Measurements from ENCODE around the gene GPC3. TPM values are rescaled to one million over a fixed set of nuclear protein-coding genes. Genes with fewer than 3 reads are reported as not detected.

GPC3 gene
- total RNA-seq, 1 experiment from 2014 or later, result 233 TPM

- Mint-ChIP-seq H3K9me3 (ENCODE audit: unreplicated experiment) (no peaks in the 10 kb centered on the region), H3K4me3 (ENCODE audit: unreplicated experiment) (no peak overlapping the region), H3K4me1 (ENCODE audit: low read depth, unreplicated experiment) (no peaks in the 10 kb centered on the region), H3K27me3 (ENCODE audit: insufficient read depth, unreplicated experiment) (peaks cover 2% of the 10 kb centered on the region), H3K36me3 (ENCODE audit: insufficient read depth, unreplicated experiment) (no peaks in the 10 kb centered on the region), H3K27ac (ENCODE audit: unreplicated experiment) (no peak overlapping the region)
- no peak overlapping the region for H3K4me3 ChIP-seq (ENCODE audit: low read depth, low read length)
- H3K9me3 ChIP-seq, result no peaks in the 10 kb centered on the region
- ChIA-PET CTCF (no interaction called here), POLR2A (no interaction called here)
- no peak for TF ChIP-seq CTCF (IDR thresholded peaks at IDR 0.05; ENCODE audit: insufficient read depth in 1 of 2, low read depth in 1 of 2, low read length in 1 of 2, severe bottlenecking in 1 of 2, unreplicated experiment in 1 of 2)
- H3K4me1 ChIP-seq, result no peaks in the 10 kb centered on the region
- intact Hi-C loops (cut with micrococcal nuclease; ENCODE audit: unreplicated experiment), result no loop called here
- BruUV-seq (replicated peaks), result no TSS peak
- no peaks in the 10 kb centered on the region for H3K27me3 ChIP-seq (replicated peaks; ENCODE audit: control insufficient read depth, insufficient read depth, low read length)
- H3K36me3 ChIP-seq (ENCODE audit: control insufficient read depth, insufficient read depth, low read length), result no peaks in the 10 kb centered on the region
- DNase-seq, result no peak
Measured at GRCh38 chrX:133490955-133491354, 494.4 kb downstream of the GPC3 start.
